Bronchial smooth muscle cell (primary cell): ENCODE measurements around the gene KLF8. TPM values are rescaled to one million over a fixed set of nuclear protein-coding genes. Genes with fewer than 3 reads are reported as not detected.

Experiments used
- total RNA-seq: library from RNA; depleted of rRNA; stranded (reverse); fragments of >200 nt; gene quantifications from 2 replicates; pipeline ENCODE4 v1.2.1, GENCODE V29; 2014

The KLF8 gene
- total RNA-seq: 1.2 and 2.4 TPM in 2 replicates

DNA sequence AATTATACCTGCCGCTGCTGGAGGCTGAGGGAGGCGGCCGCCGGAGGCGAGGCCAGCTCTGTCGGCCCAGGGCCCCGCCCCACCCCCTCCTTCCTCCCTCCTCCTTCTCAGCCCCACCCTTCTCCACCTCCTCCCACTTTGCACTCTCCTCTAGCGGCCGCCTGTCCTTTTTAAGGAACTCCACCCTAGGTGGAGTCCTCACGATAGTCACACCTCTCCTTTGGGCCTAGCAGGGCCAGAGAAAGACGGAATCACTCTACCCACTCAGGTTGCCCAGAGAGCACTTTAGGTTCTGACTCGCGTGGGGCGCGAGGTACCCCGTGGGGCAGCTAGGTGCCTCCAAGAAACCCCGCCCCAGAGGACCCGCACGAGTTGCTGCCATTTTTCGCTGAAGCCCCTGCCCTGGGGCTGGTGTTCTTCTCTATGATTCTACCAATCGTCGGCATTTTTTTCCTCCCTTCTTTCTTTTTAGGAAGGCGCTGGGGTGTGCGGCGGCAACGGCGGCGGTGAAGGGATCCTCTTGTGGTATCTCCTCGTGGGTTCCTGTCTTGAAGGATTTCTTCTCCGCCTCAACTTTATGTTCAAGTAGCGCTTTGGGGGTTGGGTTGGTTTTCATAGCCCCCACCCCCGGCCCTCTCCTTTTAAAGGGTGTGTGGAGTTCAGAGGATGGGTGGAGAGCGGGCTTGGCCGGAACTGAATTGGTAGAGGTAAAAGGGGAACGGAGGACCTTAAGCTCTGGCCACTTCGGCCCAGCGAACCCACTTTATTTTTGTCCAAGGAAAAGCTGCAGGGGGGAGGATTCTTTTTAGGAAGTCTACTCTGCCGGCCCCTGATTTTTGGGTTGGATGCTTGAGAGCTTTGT is at the start of gene KLF8:
Gene KLF8, plus strand, starts transcription at position 136 of the 862 bp plus-strand sequence. CDS start 979 bp downstream, outside the sequence.

